ENCODE measurements around the gene VEZF1.

DNA sequence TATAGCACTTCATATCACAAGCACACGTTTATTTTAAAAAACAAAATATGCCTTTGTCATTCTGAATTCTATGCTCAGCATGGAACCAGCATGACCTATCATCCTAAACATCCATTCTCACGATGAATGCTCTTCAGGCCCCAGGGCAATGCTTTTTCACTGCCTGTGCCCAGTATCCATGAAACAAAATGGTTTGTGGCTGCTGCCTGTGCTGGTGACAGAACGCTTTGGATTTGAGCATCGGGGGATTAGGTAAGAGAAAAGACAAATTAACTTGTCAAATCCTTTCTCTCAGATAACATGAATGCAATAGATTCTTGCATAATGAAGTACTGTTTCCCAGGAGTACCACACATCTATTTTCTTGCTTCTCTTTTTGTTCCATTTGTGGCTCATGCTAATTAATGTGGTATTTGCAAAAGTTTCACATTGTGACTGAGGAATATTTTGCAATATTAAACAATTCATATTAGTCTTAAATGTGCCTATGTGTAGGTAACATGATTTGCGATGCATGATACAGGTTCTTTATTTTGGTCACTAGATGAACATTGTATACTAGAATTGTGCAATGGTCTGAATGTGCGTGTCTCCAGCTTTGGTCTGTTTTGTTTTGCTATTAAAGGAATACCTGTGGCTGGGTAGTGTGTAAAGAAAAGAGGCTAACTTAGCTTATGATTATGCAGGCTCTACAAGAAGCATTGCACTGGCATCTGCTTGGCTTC lies 44.8 kb upstream of the VEZF1 start:
- TF ChIP-seq, protein P1, sequence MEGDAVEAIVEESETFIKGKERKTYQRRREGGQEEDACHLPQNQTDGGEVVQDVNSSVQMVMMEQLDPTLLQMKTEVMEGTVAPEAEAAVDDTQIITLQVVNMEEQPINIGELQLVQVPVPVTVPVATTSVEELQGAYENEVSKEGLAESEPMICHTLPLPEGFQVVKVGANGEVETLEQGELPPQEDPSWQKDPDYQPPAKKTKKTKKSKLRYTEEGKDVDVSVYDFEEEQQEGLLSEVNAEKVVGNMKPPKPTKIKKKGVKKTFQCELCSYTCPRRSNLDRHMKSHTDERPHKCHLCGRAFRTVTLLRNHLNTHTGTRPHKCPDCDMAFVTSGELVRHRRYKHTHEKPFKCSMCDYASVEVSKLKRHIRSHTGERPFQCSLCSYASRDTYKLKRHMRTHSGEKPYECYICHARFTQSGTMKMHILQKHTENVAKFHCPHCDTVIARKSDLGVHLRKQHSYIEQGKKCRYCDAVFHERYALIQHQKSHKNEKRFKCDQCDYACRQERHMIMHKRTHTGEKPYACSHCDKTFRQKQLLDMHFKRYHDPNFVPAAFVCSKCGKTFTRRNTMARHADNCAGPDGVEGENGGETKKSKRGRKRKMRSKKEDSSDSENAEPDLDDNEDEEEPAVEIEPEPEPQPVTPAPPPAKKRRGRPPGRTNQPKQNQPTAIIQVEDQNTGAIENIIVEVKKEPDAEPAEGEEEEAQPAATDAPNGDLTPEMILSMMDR (conservative IDR thresholded peaks at IDR 0.05; ENCODE audit: low read depth, low read length): no peak
- TF ChIP-seq EZH2 (IDR thresholded peaks at IDR 0.05; ENCODE audit: low read length, unreplicated experiment): no peak
